OCI-LY1 (cell line): ENCODE data around the gene SLC36A4.

Experiments
- CTCF ChIP-seq: fragments of 200-600 bp; sonication (generic), shearing (Covaris generic); IDR thresholded peaks from 2 replicates; pipeline ENCODE4 v1.5.1; 2017; ENCODE audit warnings: mild to moderate bottlenecking, antibody characterized with exemption, low read length, moderate library complexity, mixed read lengths
- EZH2 ChIP-seq: fragments of 200-600 bp; sonication (generic), shearing (Covaris generic); IDR thresholded peaks from 2 replicates; pipeline ENCODE4 v1.8.0; 2017; ENCODE audit warnings: borderline replicate concordance, mixed run types, mild to moderate bottlenecking, antibody characterized with exemption, low read length, moderate library complexity, mixed read lengths

GRCh38 chr11:93212094-93212493 is 14.3 kb upstream of the SLC36A4 start:
- TF ChIP-seq CTCF, result no peak
- TF ChIP-seq EZH2, result no peak
